ENCODE results near the gene SELENOO. TPM values are rescaled to one million over a fixed set of nuclear protein-coding genes. Genes with fewer than 3 reads are reported as not detected.

The SELENOO gene
- total and polyA plus RNA-seq, 2 of the 13 experiments (the other 11 are each of a cell fraction or from before 2014, with no cell fraction given): 14.4 to 19.0 TPM

DNA sequence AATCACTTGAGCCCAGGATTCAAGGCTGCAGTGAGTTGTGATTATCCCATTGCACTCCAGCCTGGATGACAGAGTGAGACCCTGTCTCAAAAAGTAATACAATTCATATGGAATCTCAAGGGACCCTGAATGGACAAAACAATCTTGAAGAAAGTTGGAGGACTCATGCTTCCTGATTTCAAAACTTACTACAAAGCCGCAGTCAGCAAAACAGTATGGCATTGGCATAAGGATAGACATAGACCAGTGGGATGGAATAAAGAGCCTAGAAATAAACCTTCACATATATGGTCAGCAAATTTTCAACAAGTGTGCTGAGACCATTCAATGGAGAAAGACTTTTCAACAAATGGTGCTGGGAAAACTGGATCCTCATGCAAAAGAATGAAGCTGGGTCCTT is 2.5 kb downstream of the SELENOO start:
- no peak overlapping the region for H3K4me2 ChIP-seq (ENCODE audit: low read depth, low read length)
- ChIA-PET POLR2A (no interaction called here), CTCF (ENCODE audit: low intra/inter-chr PET ratio, low total read pairs) (no interaction called here)
- no peak overlapping the region for H3K27ac ChIP-seq (ENCODE audit: extremely low read length, insufficient read depth, low read length)
- TF ChIP-seq PHF8 (CRISPR knock-in tag; IDR thresholded peaks at IDR 0.05) (no peak), MAFK (conservative IDR thresholded peaks at IDR 0.05 in 1 of 2, IDR thresholded peaks at IDR 0.05 in 1 of 2; ENCODE audit: low read length in 2 of 2) (peak; percentile 76), MAFF (IDR thresholded peaks at IDR 0.05; ENCODE audit: low read depth, low read length) (peak; percentile 52)
- no peak overlapping the region for H3K9ac ChIP-seq (ENCODE audit: insufficient read depth, low read depth, low read length)
- no peak overlapping the region for H3K4me3 ChIP-seq (replicated peaks in 1 of 3; ENCODE audit: insufficient read depth in 1 of 3, low read depth in 2 of 3, low read length in 3 of 3)
- no TSS peak for BruUV-seq (replicated peaks)
- H4K20me1 ChIP-seq (ENCODE audit: insufficient read depth, low read length): peaks cover 11% of the 10 kb centered on the region
- peaks cover 0 to 15% of the 10 kb centered on the region in 2 experiments; a peak in 3 of 5 replicates for H3K36me3 ChIP-seq (replicated peaks in 1 of 2; ENCODE audit: control insufficient read depth in 1 of 2, insufficient read depth in 2 of 2, low read length in 2 of 2)
- intact Hi-C loops (cut with micrococcal nuclease; ENCODE audit: unreplicated experiment) (no loop called here), in situ Hi-C loops (cut with HindIII; ENCODE audit: extremely low pct_ligation_motif_present, low pct_unique_long_range_greater_than_20kb) (no loop called here)
- H3K9me3 ChIP-seq (ENCODE audit: low read length): no peaks in the 10 kb centered on the region
- no peaks in the 10 kb centered on the region for H3K27me3 ChIP-seq (ENCODE audit: control insufficient read depth in 1 of 2, insufficient read depth in 2 of 2, low read length in 2 of 2)
- FAIRE-seq: no peak
- DNase-seq (ENCODE audit: low spot score): no peak
- H3K4me1 ChIP-seq (ENCODE audit: insufficient read depth, low read length): peaks cover 45% of the 10 kb centered on the region
- no peak overlapping the region for H2AFZ ChIP-seq (ENCODE audit: low read length)
- 92% methylated on average over 1 of the region's 1 CpG for WGBS (ENCODE audit: low lambda C conversion rate)
- ATAC-seq: no peak
- H3K79me2 ChIP-seq (ENCODE audit: insufficient read depth, low read length): peaks cover 14% of the 10 kb centered on the region

DNA sequence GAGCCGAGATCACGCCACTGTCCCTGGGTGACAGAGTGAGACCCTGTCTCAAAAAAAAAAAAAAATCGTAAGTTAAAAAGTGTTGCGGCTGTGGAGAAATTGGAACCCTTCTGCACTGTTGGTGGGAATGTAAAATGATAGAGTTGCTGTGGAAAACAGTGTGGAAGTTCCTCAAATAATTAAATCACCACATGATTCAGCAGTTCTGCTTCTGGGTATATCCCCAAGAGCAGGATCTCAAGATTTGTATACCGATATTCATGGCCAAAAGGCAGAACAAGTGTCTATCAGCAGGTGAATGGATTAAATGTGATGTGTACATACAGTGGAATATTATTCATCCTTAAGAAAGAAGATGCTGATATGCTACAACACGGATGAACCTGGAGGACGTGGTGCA is 3.8 kb downstream of the SELENOO start:
- in situ Hi-C loops (cut with HindIII; ENCODE audit: extremely low pct_ligation_motif_present, low pct_unique_long_range_greater_than_20kb) (no loop called here), intact Hi-C loops (cut with micrococcal nuclease; ENCODE audit: unreplicated experiment) (no loop called here)
- ChIA-PET POLR2A (no interaction called here), CTCF (ENCODE audit: low intra/inter-chr PET ratio, low total read pairs) (no interaction called here)
- H3K4me1 ChIP-seq (ENCODE audit: insufficient read depth, low read length): peaks cover 42% of the 10 kb centered on the region
- FAIRE-seq (no peak), ATAC-seq (no peak), DNase-seq (ENCODE audit: low spot score) (no peak)
- no peak overlapping the region for H3K27ac ChIP-seq (ENCODE audit: extremely low read length, insufficient read depth, low read length)
- no peak overlapping the region for H3K9ac ChIP-seq (ENCODE audit: insufficient read depth, low read depth, low read length)
- H3K36me3 ChIP-seq (replicated peaks in 1 of 2; ENCODE audit: control insufficient read depth in 1 of 2, insufficient read depth in 2 of 2, low read length in 2 of 2): peaks cover 0 to 15% of the 10 kb centered on the region in 2 experiments; a peak in 3 of 5 replicates
- H3K4me3 ChIP-seq (replicated peaks in 1 of 3; ENCODE audit: insufficient read depth in 1 of 3, low read depth in 2 of 3, low read length in 3 of 3): no peak overlapping the region
- H3K27me3 ChIP-seq (ENCODE audit: control insufficient read depth in 1 of 2, insufficient read depth in 2 of 2, low read length in 2 of 2): no peaks in the 10 kb centered on the region
- TF ChIP-seq ZSCAN25 (CRISPR knock-in tag; IDR thresholded peaks at IDR 0.05) (no peak), CEBPB (IDR thresholded peaks at IDR 0.05; ENCODE audit: borderline replicate concordance, low read depth, low read length) (no peak), ZNF589 (CRISPR knock-in tag; conservative IDR thresholded peaks at IDR 0.05) (no peak), ZNF256 (CRISPR knock-in tag; conservative IDR thresholded peaks at IDR 0.05) (no peak), ZFP82 (CRISPR knock-in tag; IDR thresholded peaks at IDR 0.05; ENCODE audit: borderline replicate concordance) (no peak), ZNF251 (CRISPR knock-in tag; IDR thresholded peaks at IDR 0.05) (no peak), ZNF12 (CRISPR knock-in tag; IDR thresholded peaks at IDR 0.05) (no peak)
- TF ChIP-seq, protein P1, sequence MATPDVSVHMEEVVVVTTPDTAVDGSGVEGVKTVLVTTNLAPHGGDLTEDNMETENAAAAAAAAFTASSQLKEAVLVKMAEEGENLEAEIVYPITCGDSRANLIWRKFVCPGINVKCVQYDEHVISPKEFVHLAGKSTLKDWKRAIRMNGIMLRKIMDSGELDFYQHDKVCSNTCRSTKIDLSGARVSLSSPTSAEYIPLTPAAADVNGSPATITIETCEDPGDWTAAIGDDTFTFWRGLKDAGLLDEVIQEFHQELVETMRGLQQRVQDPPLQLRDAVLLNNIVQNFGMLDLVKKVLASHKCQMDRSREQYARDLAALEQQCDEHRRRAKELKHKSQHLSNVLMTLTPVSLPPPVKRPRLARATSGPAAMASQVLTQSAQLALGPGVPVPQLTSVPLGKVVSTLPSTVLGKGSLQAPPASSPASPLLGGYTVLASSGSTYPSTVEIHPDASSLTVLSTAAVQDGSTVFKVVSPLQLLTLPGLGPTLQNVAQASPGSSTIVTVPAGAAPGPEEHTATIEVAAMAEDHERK (CRISPR knock-in tag; IDR thresholded peaks at IDR 0.05; ENCODE audit: low read depth): no peak
- TF ChIP-seq, protein P2, sequence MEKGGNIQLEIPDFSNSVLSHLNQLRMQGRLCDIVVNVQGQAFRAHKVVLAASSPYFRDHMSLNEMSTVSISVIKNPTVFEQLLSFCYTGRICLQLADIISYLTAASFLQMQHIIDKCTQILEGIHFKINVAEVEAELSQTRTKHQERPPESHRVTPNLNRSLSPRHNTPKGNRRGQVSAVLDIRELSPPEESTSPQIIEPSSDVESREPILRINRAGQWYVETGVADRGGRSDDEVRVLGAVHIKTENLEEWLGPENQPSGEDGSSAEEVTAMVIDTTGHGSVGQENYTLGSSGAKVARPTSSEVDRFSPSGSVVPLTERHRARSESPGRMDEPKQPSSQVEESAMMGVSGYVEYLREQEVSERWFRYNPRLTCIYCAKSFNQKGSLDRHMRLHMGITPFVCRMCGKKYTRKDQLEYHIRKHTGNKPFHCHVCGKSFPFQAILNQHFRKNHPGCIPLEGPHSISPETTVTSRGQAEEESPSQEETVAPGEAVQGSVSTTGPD (CRISPR knock-in tag; IDR thresholded peaks at IDR 0.05): no peak
- peaks cover 14% of the 10 kb centered on the region for H3K79me2 ChIP-seq (ENCODE audit: insufficient read depth, low read length)
- H4K20me1 ChIP-seq (ENCODE audit: insufficient read depth, low read length): peaks cover 11% of the 10 kb centered on the region
- no TSS peak for BruUV-seq (replicated peaks)
- no peak overlapping the region for H3K4me2 ChIP-seq (ENCODE audit: low read depth, low read length)
- no peaks in the 10 kb centered on the region for H3K9me3 ChIP-seq (ENCODE audit: low read length)
- 95% methylated on average over 7 of the region's 7 CpGs for WGBS (ENCODE audit: low lambda C conversion rate)
- H2AFZ ChIP-seq (ENCODE audit: low read length): no peak overlapping the region

Measured in HepG2 (cell line).